Activated CD4-positive, alpha-beta T cell treated with anti-CD3 and anti-CD28 coated beads, Interleukin-2, amount 10 ng/mL, durations not matched to agents 7 days and 5 days (primary cell): Measurements from ENCODE around the gene CLEC4F. TPM values are rescaled to one million over a fixed set of nuclear protein-coding genes. Genes with fewer than 3 reads are reported as not detected.

Experiments
- total RNA-seq, 2 experiments: library from RNA; stranded (reverse); gene quantifications; one replicate each; pipeline ENCODE4 v1.2.3, GENCODE V29; 2021

Gene CLEC4F
- total RNA-seq, 2 experiments from 2014 or later = not detected

Other genes with a start within 250 kb of the CLEC4F start
- gene ADD2, start 52.4 kb downstream of the CLEC4F start, total RNA-seq = 10 to 100 TPM; 16.8 to 19.5 TPM
- gene FIGLA, start 30.0 kb downstream of the CLEC4F start, total RNA-seq = not detected
- gene CD207, start 15.2 kb upstream of the CLEC4F start, total RNA-seq = not detected
- gene VAX2, start 80.0 kb upstream of the CLEC4F start, total RNA-seq = not detected
- not detected for gene ATP6V1B1, start 115.3 kb upstream of the CLEC4F start, total RNA-seq
- under 1 TPM in 1 of 2 experiments, not detected in 1; 0.50 TPM for gene ANKRD53, start 158.0 kb upstream of the CLEC4F start, total RNA-seq
- gene TEX261, start 174.3 kb upstream of the CLEC4F start, total RNA-seq = 10 to 100 TPM; 58.2 to 69.0 TPM
- 10 to 100 TPM; 81.1 to 83.6 TPM for gene NAGK, start 248.0 kb upstream of the CLEC4F start, total RNA-seq